Right lobe of liver (tissue), 4 donors: ENCODE results near the gene AP4E1.

Source experiments
- CTCF ChIP-seq, 4 donors: fragments of 200-600 bp in 3 of 4; fragments of 450-650 bp in 1 of 4; IDR thresholded peaks; one replicate each; pipeline versions ENCODE4 v1.5.1 to v1.8.0; 2016 to 2022; ENCODE audit warnings: antibody characterized with exemption in 4 of 4, mild to moderate bottlenecking in 2 of 4
- POLR2A ChIP-seq: fragments of 450-650 bp; IDR thresholded peaks from one replicate; pipeline ENCODE4 v1.6.1; 2017; ENCODE audit warnings: antibody characterized with exemption, mild to moderate bottlenecking
- donor health status: DM: no; HTN: no; CAD: no.
- donor health status: DM: no; HTN: no; CAD: no.
- donor health status: DM: no; HTN: yes; CAD: no.

- no peak for TF ChIP-seq CTCF (IDR thresholded peaks at IDR 0.05)
- no peak for TF ChIP-seq POLR2A
Observed at GRCh38 chr15:50889589-50889988, 18.9 kb upstream of the AP4E1 start.
